HS-27A (cell line): ENCODE results near the gene GPR52.
"Not testable (repeated sequence)": the region's sequence is repeated elsewhere in the genome, so short reads cannot be mapped to it uniquely, and the experiment has no call there.

ENCODE experiments used
- DNase-seq: peaks from one replicate; pipeline ENCODE4 v3.0.0-alpha.2; 2012; ENCODE audit warnings: low read depth, missing footprints

GPR52 gene

GRCh38 chr1:174447866-174448530 lies at the start of gene GPR52:
Gene GPR52 (plus strand): TSS chr1:174447964. CDS start chr1:174448112, 148 bp downstream.
- no peak for DNase-seq

- DNase-seq = no peak
Measured at GRCh38 chr1:174398246-174398645, 49.5 kb upstream of the GPR52 start.

DNA sequence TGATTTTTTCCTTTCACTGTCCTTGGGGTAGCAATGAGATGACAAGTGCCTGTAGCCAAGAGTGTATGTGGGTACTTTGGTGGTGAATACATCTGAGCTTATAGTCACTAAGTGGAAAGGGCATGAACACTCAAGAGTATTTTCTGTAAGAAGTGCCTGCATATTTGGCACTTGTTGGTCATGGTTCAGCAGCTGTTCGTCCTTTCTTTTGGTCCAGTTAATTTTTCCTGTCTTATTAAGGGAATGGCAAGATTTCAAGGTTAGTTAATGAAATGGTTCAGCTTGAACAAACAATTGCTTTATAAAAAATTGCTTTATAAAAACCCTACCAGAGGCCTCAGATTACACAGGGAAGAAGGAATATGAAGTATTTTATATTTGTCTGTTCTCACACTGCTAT lies 48.6 kb upstream of the GPR52 start:
- DNase-seq = no peak

DNA sequence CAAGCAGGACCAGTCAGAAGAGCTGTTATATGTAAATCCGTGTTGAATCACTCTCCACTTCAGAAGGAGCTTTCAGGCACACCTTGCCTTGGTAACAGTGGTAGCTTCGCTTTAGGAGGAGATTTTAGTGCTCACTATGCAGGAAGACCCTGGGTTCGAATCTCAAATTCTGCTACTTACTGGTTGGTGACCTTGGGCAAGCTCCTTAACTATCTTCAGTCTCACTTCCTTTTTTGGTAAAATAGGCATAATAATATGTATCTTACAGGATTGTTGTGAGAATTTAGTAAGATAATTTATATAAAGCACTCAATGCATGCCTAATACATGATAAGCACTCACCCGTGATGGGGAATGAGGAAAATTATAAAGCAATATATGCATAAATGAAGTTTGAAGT lies 46.7 kb upstream of the GPR52 start:
- DNase-seq = no peak

- no peak for DNase-seq
Measured at GRCh38 chr1:174405219-174405618, 42.5 kb upstream of the GPR52 start.

DNA sequence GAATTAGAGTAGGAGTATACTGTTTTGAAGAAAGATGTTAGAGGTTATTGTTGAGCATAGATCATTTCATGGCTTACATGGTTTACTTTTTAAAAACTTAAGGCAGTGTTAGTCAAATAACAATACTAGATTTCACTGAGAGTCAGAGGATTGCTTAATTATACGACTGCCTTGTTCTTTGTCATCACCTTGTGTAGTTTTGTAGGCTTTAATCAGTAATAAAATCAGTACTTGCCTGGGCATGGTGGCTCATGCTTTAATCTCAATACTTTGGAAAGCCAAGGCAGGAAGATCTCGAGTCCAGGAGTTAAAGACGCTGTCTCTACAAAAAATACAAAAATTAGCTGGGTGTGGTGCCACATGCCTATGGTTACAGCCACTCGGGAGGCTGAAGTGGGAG lies 41.3 kb upstream of the GPR52 start:
- no peak for DNase-seq

- no peak for DNase-seq
Measured at GRCh38 chr1:174407665-174408064, 40.1 kb upstream of the GPR52 start.

DNA sequence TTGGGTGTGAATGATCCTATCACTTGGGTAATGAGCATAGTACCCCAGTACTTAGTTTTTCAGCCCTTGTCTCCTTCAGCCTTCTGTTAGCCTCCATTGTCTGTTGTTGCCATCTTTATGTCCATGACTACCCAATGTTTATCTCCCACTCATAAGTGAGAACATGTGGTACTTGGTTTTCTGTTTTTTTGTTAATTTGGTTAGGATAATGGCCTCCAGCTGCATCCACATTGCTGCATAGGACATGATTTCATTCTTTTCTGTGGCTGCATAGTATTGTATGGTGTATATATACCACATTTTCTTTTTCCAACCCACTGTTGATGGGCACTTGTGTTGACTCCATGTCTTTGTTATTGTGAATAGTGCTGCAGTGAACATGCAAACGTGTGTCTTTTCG lies 39.6 kb upstream of the GPR52 start:
- no peak for DNase-seq

DNA sequence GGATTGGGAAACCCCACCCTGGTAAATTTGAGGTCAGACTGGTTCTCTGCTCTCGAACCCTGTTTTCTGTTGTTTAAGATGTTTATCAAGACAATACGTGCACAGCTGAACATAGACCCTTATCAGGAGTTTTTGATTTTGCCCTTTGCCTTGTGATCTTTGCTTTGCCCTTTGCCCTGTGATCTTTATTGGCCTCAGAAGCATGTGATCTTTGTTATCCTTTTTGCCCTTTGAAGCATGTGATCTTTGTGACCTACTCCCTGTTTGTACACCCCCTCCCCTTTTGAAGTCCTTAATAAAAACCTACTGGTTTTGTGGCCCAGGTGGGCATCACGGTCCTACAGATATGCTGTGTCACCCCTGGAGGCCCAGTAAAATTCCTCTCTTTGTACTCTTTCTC lies 38.0 kb upstream of the GPR52 start:
- DNase-seq = not testable (repeated sequence)

- no peak for DNase-seq
Measured at GRCh38 chr1:174413632-174414031, 34.1 kb upstream of the GPR52 start.

GRCh38 chr1:174414203-174414602 lies 33.6 kb upstream of the GPR52 start:
- no peak for DNase-seq

DNA sequence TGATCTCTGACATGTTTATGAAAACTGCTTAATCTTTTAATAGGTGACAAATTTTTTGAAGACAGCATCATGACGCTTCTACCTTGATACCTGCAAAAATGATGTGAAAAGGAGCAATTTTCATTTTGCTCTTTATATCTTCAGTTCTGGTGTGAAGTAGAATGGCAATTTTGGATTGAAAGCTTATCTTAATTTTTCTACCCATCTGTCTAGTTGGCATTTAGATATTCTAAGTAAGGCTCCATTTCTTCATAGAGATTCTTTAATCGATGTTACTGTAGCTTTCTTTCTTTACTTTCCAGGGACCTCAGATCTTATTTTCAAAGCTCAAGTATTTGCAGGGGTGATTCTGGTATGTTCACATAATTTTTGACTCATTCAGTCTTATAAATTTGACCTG lies 32.3 kb upstream of the GPR52 start:
- no peak for DNase-seq

DNA sequence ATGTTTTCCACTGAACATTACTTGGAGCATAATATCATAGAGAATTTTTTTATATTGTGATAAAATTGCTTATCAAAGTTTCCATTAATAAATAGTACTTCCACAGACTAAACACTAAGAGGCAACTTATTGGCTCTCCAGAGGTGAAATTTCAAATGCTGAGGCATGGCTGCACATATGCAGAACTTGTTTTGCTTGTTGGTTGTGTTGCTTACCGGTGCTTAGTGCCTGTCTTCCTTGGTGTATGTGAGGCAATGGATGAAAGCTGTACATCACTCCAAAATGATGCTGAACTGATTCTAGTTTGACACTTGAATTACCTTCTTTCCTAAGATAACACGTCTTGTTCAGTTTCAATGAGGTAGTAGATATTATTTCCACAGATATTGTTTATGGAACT lies 29.8 kb upstream of the GPR52 start:
- no peak for DNase-seq

- no peak for DNase-seq
Measured at GRCh38 chr1:174425121-174425520, 22.6 kb upstream of the GPR52 start.

DNA sequence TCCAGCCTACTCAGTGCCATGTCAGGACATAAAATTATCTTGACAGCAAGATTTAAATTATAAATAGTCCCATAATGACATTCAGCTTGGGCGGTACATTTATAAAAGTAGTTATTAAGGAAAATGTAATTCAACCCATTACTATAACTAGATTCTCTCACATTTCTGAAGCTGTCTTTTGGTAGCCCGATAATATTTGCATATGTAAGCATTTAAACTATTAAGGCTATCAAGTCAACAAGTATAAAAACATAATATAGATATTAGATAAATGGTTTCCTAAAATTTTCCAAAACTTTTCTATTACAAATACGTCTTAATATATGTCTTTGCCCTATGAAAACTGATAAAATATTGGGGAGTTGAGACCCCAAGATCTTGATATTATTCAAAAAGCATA lies 21.6 kb upstream of the GPR52 start:
- no peak for DNase-seq

GRCh38 chr1:174428033-174428432 lies 19.7 kb upstream of the GPR52 start:
- no peak for DNase-seq

GRCh38 chr1:174428739-174429138 lies 19.0 kb upstream of the GPR52 start:
- DNase-seq = no peak

- DNase-seq = no peak
Measured at GRCh38 chr1:174433451-174433850, 14.3 kb upstream of the GPR52 start.

GRCh38 chr1:174445351-174445750 lies 2.4 kb upstream of the GPR52 start:
- no peak for DNase-seq

DNA sequence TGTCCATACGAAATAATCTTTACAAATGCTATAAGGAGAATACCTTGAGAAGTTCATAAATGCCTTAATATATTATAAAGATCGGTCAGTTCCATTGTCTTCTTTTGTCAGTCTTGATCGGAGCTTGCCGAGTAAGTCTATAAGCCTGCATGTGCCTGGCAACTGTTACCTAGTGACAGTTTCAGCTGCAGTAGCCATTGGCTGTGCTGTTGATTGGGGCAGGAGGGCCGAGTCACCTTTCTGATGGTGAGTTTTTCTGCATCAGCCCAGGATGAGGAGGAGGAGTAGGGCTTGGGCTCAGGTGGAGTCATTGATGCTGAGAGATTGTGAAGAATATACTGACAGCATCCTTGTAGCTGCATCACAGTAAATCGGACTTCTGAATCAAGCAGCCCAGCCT lies 1.9 kb upstream of the GPR52 start:
- no peak for DNase-seq

DNA sequence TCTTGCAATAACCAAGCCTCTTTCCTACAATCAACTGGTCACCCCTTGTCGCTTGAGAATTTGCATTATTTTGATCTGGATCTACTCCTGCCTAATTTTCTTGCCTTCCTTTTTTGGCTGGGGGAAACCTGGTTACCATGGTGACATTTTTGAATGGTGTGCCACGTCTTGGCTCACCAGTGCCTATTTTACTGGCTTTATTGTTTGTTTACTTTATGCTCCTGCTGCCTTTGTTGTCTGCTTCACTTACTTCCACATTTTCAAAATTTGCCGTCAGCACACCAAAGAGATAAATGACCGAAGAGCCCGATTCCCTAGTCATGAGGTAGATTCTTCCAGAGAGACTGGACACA lies 743 bp downstream of the GPR52 start:
- no peak for DNase-seq

DNA sequence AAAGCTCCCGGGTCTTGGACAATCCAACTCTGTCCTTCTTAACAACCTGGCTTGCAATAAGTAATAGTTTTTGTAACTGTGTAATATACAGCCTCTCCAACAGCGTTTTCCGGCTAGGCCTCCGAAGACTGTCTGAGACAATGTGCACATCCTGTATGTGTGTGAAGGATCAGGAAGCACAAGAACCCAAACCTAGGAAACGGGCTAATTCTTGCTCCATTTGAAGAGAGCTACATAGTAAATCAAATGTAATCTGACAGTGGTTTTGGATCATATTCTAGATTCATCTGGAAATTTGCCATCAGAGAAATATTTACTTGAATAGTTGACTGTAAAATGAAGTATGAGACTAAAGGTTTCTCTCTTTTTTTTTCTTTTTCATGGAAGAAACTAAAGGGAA lies 1.2 kb downstream of the GPR52 start:
- DNase-seq = no peak

GRCh38 chr1:174451408-174451807 lies 3.6 kb downstream of the GPR52 start:
- no peak for DNase-seq

- DNase-seq = no peak
Measured at GRCh38 chr1:174465855-174466254, 18.1 kb downstream of the GPR52 start.

DNA sequence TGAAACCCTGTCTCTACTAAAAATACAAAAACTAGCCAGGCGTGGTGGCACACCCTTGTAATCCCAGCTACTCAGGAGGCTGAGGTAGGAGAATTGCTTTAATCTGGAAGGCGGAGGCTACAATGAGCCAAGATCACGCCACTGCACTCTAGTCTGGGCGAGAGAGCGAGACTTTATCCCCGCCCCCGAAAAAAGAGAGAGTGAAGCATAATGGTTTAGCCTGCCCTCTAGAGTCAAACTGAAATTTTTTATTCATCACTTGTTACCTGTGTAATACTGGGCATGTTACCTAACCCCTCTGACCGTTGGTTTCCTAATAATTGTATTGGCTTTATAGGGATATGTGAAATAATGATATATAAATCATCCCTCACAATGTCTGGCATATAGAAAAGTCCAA lies 18.8 kb downstream of the GPR52 start:
- no peak for DNase-seq
